ENCODE results near the gene PDGFA.
"Not testable (repeated sequence)": the region's sequence is repeated elsewhere in the genome, so short reads cannot be mapped to it uniquely, and the experiment has no call there.

PDGFA gene

GRCh38 chr7:559396-559705, 39.7 kb upstream of the PDGFA start:
- H3K36me3 ChIP-seq (ENCODE audit: control insufficient read depth, insufficient read depth, low read length), result no peaks in the 10 kb centered on the region
- H3K4me1 ChIP-seq (ENCODE audit: control insufficient read depth, insufficient read depth, low read length), result no peaks in the 10 kb centered on the region
- H3K4me3 ChIP-seq (ENCODE audit: low read length), result no peak overlapping the region

GRCh38 chr7:557558-557881, 37.9 kb upstream of the PDGFA start:
- no peaks in the 10 kb centered on the region for H3K9me3 ChIP-seq (ENCODE audit: control insufficient read depth, low read length)
- H3K27me3 ChIP-seq (ENCODE audit: control insufficient read depth, insufficient read depth, low read length), result peaks cover 4% of the 10 kb centered on the region
- no peaks in the 10 kb centered on the region for H3K36me3 ChIP-seq (ENCODE audit: control insufficient read depth, insufficient read depth, low read length)
- H3K4me3 ChIP-seq (ENCODE audit: low read length), result no peak overlapping the region
- H3K4me1 ChIP-seq (ENCODE audit: control insufficient read depth, insufficient read depth, low read length), result no peaks in the 10 kb centered on the region
- H3K9ac ChIP-seq (ENCODE audit: low read length), result no peak overlapping the region

More at GRCh38 chr7:559396-559705, 39.7 kb upstream of the PDGFA start:
- Histone ChIP-seq H3K27me3 (ENCODE audit: control insufficient read depth, insufficient read depth, low read length) (no peaks in the 10 kb centered on the region), H3K9me3 (ENCODE audit: control insufficient read depth, low read length) (no peaks in the 10 kb centered on the region), H3K9ac (ENCODE audit: low read length) (no peak overlapping the region)

GRCh38 chr7:556837-557557, 37.4 kb upstream of the PDGFA start:
- Histone ChIP-seq H3K36me3 (ENCODE audit: control insufficient read depth, insufficient read depth, low read length) (no peaks in the 10 kb centered on the region), H3K9ac (ENCODE audit: low read length) (no peak overlapping the region), H3K9me3 (ENCODE audit: control insufficient read depth, low read length) (no peaks in the 10 kb centered on the region), H3K4me1 (ENCODE audit: control insufficient read depth, insufficient read depth, low read length) (no peaks in the 10 kb centered on the region), H3K4me3 (ENCODE audit: low read length) (no peak overlapping the region), H3K27me3 (ENCODE audit: control insufficient read depth, insufficient read depth, low read length) (peaks cover 4% of the 10 kb centered on the region)

GRCh38 chr7:556291-556826, 36.7 kb upstream of the PDGFA start:
- Histone ChIP-seq H3K9ac (ENCODE audit: low read length) (no peak overlapping the region), H3K36me3 (ENCODE audit: control insufficient read depth, insufficient read depth, low read length) (no peaks in the 10 kb centered on the region), H3K4me3 (ENCODE audit: low read length) (no peak overlapping the region), H3K27me3 (ENCODE audit: control insufficient read depth, insufficient read depth, low read length) (peaks cover 4% of the 10 kb centered on the region), H3K4me1 (ENCODE audit: control insufficient read depth, insufficient read depth, low read length) (no peaks in the 10 kb centered on the region), H3K9me3 (ENCODE audit: control insufficient read depth, low read length) (no peaks in the 10 kb centered on the region)

GRCh38 chr7:555551-556160, 36.0 kb upstream of the PDGFA start:
- no peak overlapping the region for H3K4me3 ChIP-seq (ENCODE audit: low read length)
- no peaks in the 10 kb centered on the region for H3K4me1 ChIP-seq (ENCODE audit: control insufficient read depth, insufficient read depth, low read length)
- no peaks in the 10 kb centered on the region for H3K36me3 ChIP-seq (ENCODE audit: control insufficient read depth, insufficient read depth, low read length)
- H3K27me3 ChIP-seq (ENCODE audit: control insufficient read depth, insufficient read depth, low read length), result peaks cover 4% of the 10 kb centered on the region
- H3K9me3 ChIP-seq (ENCODE audit: control insufficient read depth, low read length), result no peaks in the 10 kb centered on the region
- H3K9ac ChIP-seq (ENCODE audit: low read length), result no peak overlapping the region

GRCh38 chr7:553636-554111, 34.0 kb upstream of the PDGFA start:
- no peak overlapping the region for H3K9ac ChIP-seq (ENCODE audit: low read length)
- H3K36me3 ChIP-seq (ENCODE audit: control insufficient read depth, insufficient read depth, low read length), result no peaks in the 10 kb centered on the region
- H3K9me3 ChIP-seq (ENCODE audit: control insufficient read depth, low read length), result no peaks in the 10 kb centered on the region
- no peaks in the 10 kb centered on the region for H3K4me1 ChIP-seq (ENCODE audit: control insufficient read depth, insufficient read depth, low read length)
- peaks cover 4% of the 10 kb centered on the region for H3K27me3 ChIP-seq (ENCODE audit: control insufficient read depth, insufficient read depth, low read length)
- no peak overlapping the region for H3K4me3 ChIP-seq (ENCODE audit: low read length)

GRCh38 chr7:552868-553635, 33.4 kb upstream of the PDGFA start:
- no peak overlapping the region for H3K4me3 ChIP-seq (ENCODE audit: low read length)
- peaks cover 4% of the 10 kb centered on the region for H3K27me3 ChIP-seq (ENCODE audit: control insufficient read depth, insufficient read depth, low read length)
- H3K9me3 ChIP-seq (ENCODE audit: control insufficient read depth, low read length), result no peaks in the 10 kb centered on the region
- no peaks in the 10 kb centered on the region for H3K36me3 ChIP-seq (ENCODE audit: control insufficient read depth, insufficient read depth, low read length)
- no peaks in the 10 kb centered on the region for H3K4me1 ChIP-seq (ENCODE audit: control insufficient read depth, insufficient read depth, low read length)
- no peak overlapping the region for H3K9ac ChIP-seq (ENCODE audit: low read length)

- not testable (repeated sequence) for H3K9me3 ChIP-seq (ENCODE audit: control insufficient read depth, low read length); H3K27me3 ChIP-seq (ENCODE audit: control insufficient read depth, insufficient read depth, low read length); H3K4me1 ChIP-seq (ENCODE audit: control insufficient read depth, insufficient read depth, low read length); H3K36me3 ChIP-seq (ENCODE audit: control insufficient read depth, insufficient read depth, low read length); H3K4me3 ChIP-seq (ENCODE audit: low read length); H3K9ac ChIP-seq (ENCODE audit: low read length)
Observed at GRCh38 chr7:552151-552867, 32.7 kb upstream of the PDGFA start.

- not testable (repeated sequence) for H3K36me3 ChIP-seq (ENCODE audit: control insufficient read depth, insufficient read depth, low read length); H3K4me3 ChIP-seq (ENCODE audit: low read length); H3K9ac ChIP-seq (ENCODE audit: low read length); H3K27me3 ChIP-seq (ENCODE audit: control insufficient read depth, insufficient read depth, low read length); H3K9me3 ChIP-seq (ENCODE audit: control insufficient read depth, low read length); H3K4me1 ChIP-seq (ENCODE audit: control insufficient read depth, insufficient read depth, low read length)
Observed at GRCh38 chr7:551615-551970, 31.9 kb upstream of the PDGFA start.

GRCh38 chr7:550881-551614, 31.4 kb upstream of the PDGFA start:
- no peak overlapping the region for H3K4me3 ChIP-seq (ENCODE audit: low read length)
- H3K27me3 ChIP-seq (ENCODE audit: control insufficient read depth, insufficient read depth, low read length), result peaks cover 4% of the 10 kb centered on the region
- H3K9ac ChIP-seq (ENCODE audit: low read length), result no peak overlapping the region
- no peaks in the 10 kb centered on the region for H3K9me3 ChIP-seq (ENCODE audit: control insufficient read depth, low read length)
- no peaks in the 10 kb centered on the region for H3K4me1 ChIP-seq (ENCODE audit: control insufficient read depth, insufficient read depth, low read length)
- H3K36me3 ChIP-seq (ENCODE audit: control insufficient read depth, insufficient read depth, low read length), result no peaks in the 10 kb centered on the region

GRCh38 chr7:549891-550625, 30.4 kb upstream of the PDGFA start:
- Histone ChIP-seq H3K4me3 (ENCODE audit: low read length) (no peak overlapping the region), H3K4me1 (ENCODE audit: control insufficient read depth, insufficient read depth, low read length) (no peaks in the 10 kb centered on the region), H3K9ac (ENCODE audit: low read length) (no peak overlapping the region), H3K36me3 (ENCODE audit: control insufficient read depth, insufficient read depth, low read length) (no peaks in the 10 kb centered on the region), H3K9me3 (ENCODE audit: control insufficient read depth, low read length) (no peaks in the 10 kb centered on the region), H3K27me3 (ENCODE audit: control insufficient read depth, insufficient read depth, low read length) (peaks cover 4% of the 10 kb centered on the region)

Data from mucosa of stomach (tissue), 1 donor.